RCC 7860 (cell line): ENCODE measurements around the gene FOXN3.
"Not testable (repeated sequence)": the region's sequence is repeated elsewhere in the genome, so short reads cannot be mapped to it uniquely, and the experiment has no call there.

Experiments used
- DNase-seq: peaks from one replicate; pipeline ENCODE4 v3.0.0-alpha.2; 2015; ENCODE audit warnings: low spot score
- FAIRE-seq: peaks from 2 replicates; lab custom pipeline; 2012; peaks lifted over from hg19 to GRCh38; lab: Jason Lieb, UNC

The FOXN3 gene

GRCh38 chr14:89117012-89117411 lies 300.0 kb downstream of the FOXN3 start:
- DNase-seq (no peak), FAIRE-seq (no peak)

- FAIRE-seq, result no peak
- DNase-seq, result no peak
Observed at GRCh38 chr14:89114109-89114508, 302.9 kb downstream of the FOXN3 start.

GRCh38 chr14:89112720-89113119 lies 304.3 kb downstream of the FOXN3 start:
- FAIRE-seq (no peak), DNase-seq (no peak)

GRCh38 chr14:89111766-89112543 lies 305.1 kb downstream of the FOXN3 start:
- not testable (repeated sequence) for FAIRE-seq, DNase-seq

GRCh38 chr14:89111232-89111631 lies 305.8 kb downstream of the FOXN3 start:
- not testable (repeated sequence) for DNase-seq, FAIRE-seq

GRCh38 chr14:89110110-89110509 lies 306.9 kb downstream of the FOXN3 start:
- FAIRE-seq (no peak), DNase-seq (no peak)

GRCh38 chr14:89108608-89109007 lies 308.4 kb downstream of the FOXN3 start:
- DNase-seq (no peak), FAIRE-seq (no peak)

- DNase-seq, result no peak
- no peak for FAIRE-seq
Observed at GRCh38 chr14:89107626-89108025, 309.4 kb downstream of the FOXN3 start.
